ENCODE data around the gene ALK. TPM values are rescaled to one million over a fixed set of nuclear protein-coding genes. Genes with fewer than 3 reads are reported as not detected.

The ALK gene
- polyA plus RNA-seq, 3 donors = not detected

DNA sequence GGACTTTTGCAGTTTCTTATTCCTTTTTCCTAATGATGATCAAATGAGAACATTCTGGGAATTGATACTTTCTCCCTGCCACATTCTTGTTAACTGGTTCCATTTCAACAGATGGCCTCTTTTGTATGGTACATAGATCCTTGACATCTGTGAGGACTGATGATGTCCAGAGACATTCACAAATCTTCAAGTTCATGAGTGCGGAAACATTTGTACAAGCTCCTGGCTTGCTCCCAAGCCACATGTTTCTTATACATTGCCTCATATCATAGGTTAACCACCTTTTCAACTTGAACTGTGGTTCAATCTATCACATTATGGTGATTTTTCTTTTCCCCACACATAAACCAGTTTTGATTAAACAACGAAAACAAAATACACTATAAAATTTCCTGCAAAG lies 538.9 kb downstream of the ALK start:
- intact Hi-C loops (cut with micrococcal nuclease) = no loop called here
- Histone ChIP-seq H3K27me3 (ENCODE audit: control insufficient read depth in 2 of 2, insufficient read depth in 2 of 2, low read length in 2 of 2) (no peaks in the 10 kb centered on the region), H3K9ac (ENCODE audit: insufficient read depth, low read length, poor library complexity, severe bottlenecking) (no peak overlapping the region), H3K4me2 (replicated peaks; ENCODE audit: extremely low read depth, low read length, poor library complexity, severe bottlenecking) (no peak overlapping the region), H3K79me2 (ENCODE audit: insufficient read depth, low read length) (no peaks in the 10 kb centered on the region), H3K4me1 (ENCODE audit: control insufficient read depth in 1 of 2, insufficient read depth in 2 of 2, low read length in 2 of 2) (no peaks in the 10 kb centered on the region), H3K36me3 (replicated peaks in 1 of 2; ENCODE audit: control insufficient read depth in 1 of 2, insufficient read depth in 2 of 2, low read length in 2 of 2) (no peaks in the 10 kb centered on the region), H3K9me3 (replicated peaks in 1 of 2; ENCODE audit: control insufficient read depth in 1 of 2, insufficient read depth in 1 of 2, low read length in 2 of 2) (no peaks in the 10 kb centered on the region), H3K27ac (ENCODE audit: low read depth in 1 of 2, low read length in 2 of 2) (no peak overlapping the region), H2AFZ (ENCODE audit: insufficient read depth, low read depth, low read length, poor library complexity, severe bottlenecking) (no peak overlapping the region), H4K20me1 (ENCODE audit: insufficient read depth, low read length) (no peaks in the 10 kb centered on the region), H3K4me3 (replicated peaks in 1 of 3; ENCODE audit: low read depth in 2 of 3, low read length in 3 of 3) (no peak overlapping the region)
- H3K27me3 Mint-ChIP-seq (ENCODE audit: low read depth in 3 of 3) = peaks cover 0 to 6% (median 5%) of the 10 kb centered on the region in 3 donors
- DNase-seq = no peak
- H3K36me3 Mint-ChIP-seq = no peaks in the 10 kb centered on the region
- no peak overlapping the region for H3K4me3 Mint-ChIP-seq
- no peak overlapping the region for H3K27ac Mint-ChIP-seq
- no peak for TF ChIP-seq CTCF (IDR thresholded peaks at IDR 0.05)
- 43% methylated on average over 1 of the region's 2 CpGs for WGBS (ENCODE audit: insufficient coverage)
- peaks cover 0 to 2% (median 0%) of the 10 kb centered on the region in 7 donors for H3K9me3 Mint-ChIP-seq
- no peaks in the 10 kb centered on the region for H3K4me1 Mint-ChIP-seq

GRCh38 chr2:29377788-29378187 lies 543.6 kb downstream of the ALK start:
- Histone ChIP-seq H3K4me2 (replicated peaks; ENCODE audit: extremely low read depth, low read length, poor library complexity, severe bottlenecking) (no peak overlapping the region), H3K9me3 (replicated peaks in 1 of 2; ENCODE audit: control insufficient read depth in 1 of 2, insufficient read depth in 1 of 2, low read length in 2 of 2) (no peaks in the 10 kb centered on the region), H3K9ac (ENCODE audit: insufficient read depth, low read length, poor library complexity, severe bottlenecking) (no peak overlapping the region), H2AFZ (ENCODE audit: insufficient read depth, low read depth, low read length, poor library complexity, severe bottlenecking) (no peak overlapping the region), H3K36me3 (replicated peaks in 1 of 2; ENCODE audit: control insufficient read depth in 1 of 2, insufficient read depth in 2 of 2, low read length in 2 of 2) (no peaks in the 10 kb centered on the region), H3K4me3 (replicated peaks in 1 of 3; ENCODE audit: low read depth in 2 of 3, low read length in 3 of 3) (no peak overlapping the region), H4K20me1 (ENCODE audit: insufficient read depth, low read length) (no peaks in the 10 kb centered on the region), H3K4me1 (ENCODE audit: control insufficient read depth in 1 of 2, insufficient read depth in 2 of 2, low read length in 2 of 2) (no peaks in the 10 kb centered on the region), H3K79me2 (ENCODE audit: insufficient read depth, low read length) (no peaks in the 10 kb centered on the region), H3K27ac (ENCODE audit: low read depth in 1 of 2, low read length in 2 of 2) (no peak overlapping the region), H3K27me3 (ENCODE audit: control insufficient read depth in 2 of 2, insufficient read depth in 2 of 2, low read length in 2 of 2) (peaks cover 0 to 2% of the 10 kb centered on the region in 2 donors)
- Mint-ChIP-seq H3K4me1 (no peaks in the 10 kb centered on the region), H3K27ac (no peak overlapping the region), H3K36me3 (no peaks in the 10 kb centered on the region), H3K4me3 (no peak overlapping the region), H3K9me3 (peaks cover 0 to 2% (median 0%) of the 10 kb centered on the region in 7 donors), H3K27me3 (ENCODE audit: low read depth in 3 of 3) (peaks cover 0 to 6% (median 4%) of the 10 kb centered on the region in 3 donors)
- TF ChIP-seq CTCF (IDR thresholded peaks at IDR 0.05) = no peak
- intact Hi-C loops (cut with micrococcal nuclease) = no loop called here
- WGBS (ENCODE audit: insufficient coverage) = no CpG with 5 or more reads among the region's 1 CpG
- no peak for DNase-seq

Measured in CD14-positive monocyte (primary cell).